ENCODE results near the gene MCEMP1. TPM values are rescaled to one million over a fixed set of nuclear protein-coding genes. Genes with fewer than 3 reads are reported as not detected.

Gene MCEMP1
- total and polyA plus RNA-seq, 3 donors from 2014 or later: not detected

DNA sequence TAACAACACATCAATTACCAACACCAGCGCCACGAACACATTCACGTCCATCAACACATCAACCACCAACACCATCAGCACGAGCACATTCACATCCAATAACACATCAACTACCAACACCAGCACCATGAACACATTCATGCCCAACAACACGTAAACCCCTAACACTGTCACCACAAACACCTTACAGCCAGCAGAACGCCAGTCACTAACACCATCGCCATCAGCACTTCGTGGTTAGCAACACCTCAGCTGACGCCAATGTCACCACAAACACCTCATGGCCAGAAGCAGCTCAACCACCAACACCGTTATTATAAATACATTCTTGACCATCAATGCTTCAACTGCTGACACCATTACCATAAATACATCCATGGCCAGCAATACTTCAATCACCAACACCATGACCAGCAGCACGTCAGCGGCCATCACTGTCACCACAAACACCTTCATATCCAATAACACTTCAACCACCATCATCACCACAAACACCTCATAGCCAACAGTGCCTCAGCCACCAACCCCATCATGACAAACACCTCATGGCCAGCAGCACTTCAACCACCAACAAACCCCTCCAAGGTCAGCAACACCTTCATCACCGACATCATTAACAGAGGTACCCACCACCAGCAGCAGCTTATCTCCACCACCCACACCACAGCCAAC lies 15.7 kb downstream of the MCEMP1 start:
- Histone ChIP-seq H3K27ac (no peak overlapping the region), H3K4me1 (no peaks in the 10 kb centered on the region), H3K4me3 (no peak overlapping the region), H3K36me3 (ENCODE audit: low read depth, missing control alignments) (no peaks in the 10 kb centered on the region), H3K9me3 (no peaks in the 10 kb centered on the region), H3K27me3 (no peaks in the 10 kb centered on the region)
- DNase-seq: no peak
- TF ChIP-seq POLR2A (IDR thresholded peaks at IDR 0.05): no peak
- TF ChIP-seq, protein P1, sequence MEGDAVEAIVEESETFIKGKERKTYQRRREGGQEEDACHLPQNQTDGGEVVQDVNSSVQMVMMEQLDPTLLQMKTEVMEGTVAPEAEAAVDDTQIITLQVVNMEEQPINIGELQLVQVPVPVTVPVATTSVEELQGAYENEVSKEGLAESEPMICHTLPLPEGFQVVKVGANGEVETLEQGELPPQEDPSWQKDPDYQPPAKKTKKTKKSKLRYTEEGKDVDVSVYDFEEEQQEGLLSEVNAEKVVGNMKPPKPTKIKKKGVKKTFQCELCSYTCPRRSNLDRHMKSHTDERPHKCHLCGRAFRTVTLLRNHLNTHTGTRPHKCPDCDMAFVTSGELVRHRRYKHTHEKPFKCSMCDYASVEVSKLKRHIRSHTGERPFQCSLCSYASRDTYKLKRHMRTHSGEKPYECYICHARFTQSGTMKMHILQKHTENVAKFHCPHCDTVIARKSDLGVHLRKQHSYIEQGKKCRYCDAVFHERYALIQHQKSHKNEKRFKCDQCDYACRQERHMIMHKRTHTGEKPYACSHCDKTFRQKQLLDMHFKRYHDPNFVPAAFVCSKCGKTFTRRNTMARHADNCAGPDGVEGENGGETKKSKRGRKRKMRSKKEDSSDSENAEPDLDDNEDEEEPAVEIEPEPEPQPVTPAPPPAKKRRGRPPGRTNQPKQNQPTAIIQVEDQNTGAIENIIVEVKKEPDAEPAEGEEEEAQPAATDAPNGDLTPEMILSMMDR (IDR thresholded peaks at IDR 0.05): no peak
- intact Hi-C loops (cut with DNase I; ENCODE audit: low total_unique reads): no loop called here
- 72 to 93% methylated on average over 13 of the region's 13 CpGs for WGBS, 2 donors

DNA sequence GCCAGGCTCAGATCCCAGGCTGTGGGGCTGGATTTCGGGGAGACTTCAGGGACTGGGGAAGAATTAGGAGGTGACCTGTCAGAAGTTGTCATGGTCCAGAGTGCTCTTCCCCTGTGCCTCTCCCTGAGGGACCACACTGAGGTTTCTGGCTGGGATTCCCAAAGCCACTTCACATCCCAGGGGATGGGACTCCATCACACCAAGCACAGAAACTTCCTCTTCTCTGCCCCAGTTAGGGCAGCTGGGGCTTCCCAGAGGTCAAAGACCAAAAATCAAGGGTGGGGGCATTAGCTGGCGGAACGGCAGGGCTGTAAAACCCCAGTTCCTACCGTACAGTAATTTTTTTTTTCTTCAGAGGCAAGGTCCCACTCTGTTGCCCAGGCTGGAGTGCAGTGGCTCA lies 17.6 kb downstream of the MCEMP1 start:
- H3K9me3 ChIP-seq: no peaks in the 10 kb centered on the region
- no peaks in the 10 kb centered on the region for H3K27me3 ChIP-seq
- H3K27ac ChIP-seq: no peak overlapping the region
- no peaks in the 10 kb centered on the region for H3K4me1 ChIP-seq
- DNase-seq: no peak
- 68 to 90% methylated on average over 3 to 4 of the region's 4 CpGs for WGBS, 2 donors
- intact Hi-C loops (cut with DNase I; ENCODE audit: low total_unique reads): no loop called here
- TF ChIP-seq POLR2A (IDR thresholded peaks at IDR 0.05): no peak
- TF ChIP-seq, protein P1 (IDR thresholded peaks at IDR 0.05): no peak
- no peaks in the 10 kb centered on the region for H3K36me3 ChIP-seq (ENCODE audit: low read depth, missing control alignments)
- no peak overlapping the region for H3K4me3 ChIP-seq

DNA sequence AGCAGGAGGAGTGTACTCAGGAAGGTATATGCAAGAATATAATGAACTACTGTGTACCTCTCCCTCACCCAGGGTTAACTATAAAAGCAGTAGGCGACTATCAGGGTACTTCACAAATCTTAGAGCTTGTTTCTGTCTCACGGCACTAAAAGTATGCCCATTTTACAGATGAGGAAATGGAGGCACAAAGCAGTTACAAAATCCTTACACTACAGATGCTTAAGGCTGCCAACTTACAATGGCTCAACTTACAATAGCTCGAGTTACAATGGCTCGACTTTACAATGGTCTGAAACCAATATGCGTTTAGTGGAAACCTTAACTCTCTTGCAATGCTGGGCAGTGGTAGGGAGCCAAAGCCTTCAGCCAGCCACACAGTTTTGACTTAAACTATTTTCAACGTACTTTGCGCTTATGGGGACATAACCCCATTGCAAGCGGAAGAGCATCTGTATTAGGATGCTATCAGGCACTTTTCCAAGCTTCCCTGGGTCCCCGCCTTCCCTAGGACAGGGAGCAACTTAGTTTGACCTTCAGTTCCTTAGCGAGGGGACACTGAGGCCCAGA lies 20.9 kb downstream of the MCEMP1 start:
- Histone ChIP-seq H3K27me3 (no peaks in the 10 kb centered on the region), H3K27ac (no peak overlapping the region), H3K9me3 (no peaks in the 10 kb centered on the region), H3K4me3 (no peak overlapping the region), H3K4me1 (no peaks in the 10 kb centered on the region), H3K36me3 (ENCODE audit: low read depth, missing control alignments) (no peaks in the 10 kb centered on the region)
- no peak for DNase-seq
- intact Hi-C loops (cut with DNase I; ENCODE audit: low total_unique reads): no loop called here
- TF ChIP-seq, protein P1 (IDR thresholded peaks at IDR 0.05): no peak
- TF ChIP-seq POLR2A (IDR thresholded peaks at IDR 0.05): no peak
- 78 to 83% methylated on average over 10 of the region's 10 CpGs for WGBS, 2 donors

DNA sequence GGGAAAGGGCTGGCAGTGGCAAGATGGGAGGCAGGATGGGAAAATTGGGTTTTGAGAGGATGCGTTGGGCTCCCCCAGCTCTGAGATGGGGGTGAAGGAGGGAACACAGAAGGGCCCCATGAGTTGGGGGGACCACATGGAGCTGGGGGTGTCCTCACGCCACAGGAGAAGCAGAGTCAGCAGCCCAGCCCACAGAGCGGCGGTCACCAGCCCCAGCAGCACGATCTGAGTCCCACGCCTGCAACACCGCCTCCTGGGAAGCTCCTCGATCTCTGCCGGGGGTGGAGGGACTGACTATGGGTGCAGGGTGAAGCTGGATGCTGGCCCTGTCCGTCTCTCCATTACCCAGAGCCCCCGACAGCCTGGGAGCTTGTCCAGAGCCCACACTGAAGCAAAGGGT lies 21.7 kb downstream of the MCEMP1 start:
- intact Hi-C loops (cut with DNase I; ENCODE audit: low total_unique reads): no loop called here
- no peak for TF ChIP-seq POLR2A (IDR thresholded peaks at IDR 0.05)
- TF ChIP-seq, protein P1 (IDR thresholded peaks at IDR 0.05): no peak
- DNase-seq: no peak
- no peaks in the 10 kb centered on the region for H3K4me1 ChIP-seq
- H3K9me3 ChIP-seq: no peaks in the 10 kb centered on the region
- no peak overlapping the region for H3K4me3 ChIP-seq
- no peak overlapping the region for H3K27ac ChIP-seq
- 40 to 62% methylated on average over 2 to 11 of the region's 11 CpGs for WGBS, 2 donors
- H3K36me3 ChIP-seq (ENCODE audit: low read depth, missing control alignments): no peaks in the 10 kb centered on the region
- H3K27me3 ChIP-seq: no peaks in the 10 kb centered on the region

DNA sequence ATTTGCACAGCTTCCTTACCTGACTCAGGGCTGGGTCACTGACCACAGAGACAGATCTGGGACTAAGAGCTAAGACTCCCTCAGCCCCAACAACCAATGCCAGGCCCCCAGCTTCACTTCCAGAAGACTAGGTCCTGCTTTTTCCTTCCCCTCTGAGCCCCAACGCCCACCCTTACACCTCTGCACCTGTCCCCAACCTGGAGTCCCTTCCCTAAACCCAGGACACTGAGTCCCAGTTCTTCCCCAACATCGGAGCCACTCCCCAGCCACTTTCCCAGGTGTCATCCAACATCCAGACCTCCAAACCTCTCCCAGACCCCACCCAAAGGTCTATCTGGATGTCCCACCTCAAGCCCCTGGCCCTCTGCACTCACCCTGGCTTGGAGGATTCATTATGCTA lies 22.1 kb downstream of the MCEMP1 start:
- 54 to 61% methylated on average over 2 of the region's 2 CpGs for WGBS, 2 donors
- Histone ChIP-seq H3K27ac (no peak overlapping the region), H3K36me3 (ENCODE audit: low read depth, missing control alignments) (no peaks in the 10 kb centered on the region), H3K9me3 (no peaks in the 10 kb centered on the region), H3K27me3 (no peaks in the 10 kb centered on the region), H3K4me1 (no peaks in the 10 kb centered on the region), H3K4me3 (no peak overlapping the region)
- intact Hi-C loops (cut with DNase I; ENCODE audit: low total_unique reads): no loop called here
- TF ChIP-seq, protein P1 (IDR thresholded peaks at IDR 0.05): no peak
- TF ChIP-seq POLR2A (IDR thresholded peaks at IDR 0.05): no peak
- no peak for DNase-seq
